Fibroblast of peridontal ligament (primary cell): ENCODE data around the gene GALNT9.
"Not testable (repeated sequence)": the region's sequence is repeated elsewhere in the genome, so short reads cannot be mapped to it uniquely, and the experiment has no call there.

Experiments used
- DNase-seq: peaks from one replicate; pipeline ENCODE4 v3.0.0-alpha.2; 2010; ENCODE audit errors: extremely low read depth

GALNT9 gene

GRCh38 chr12:132312516-132312915, 16.9 kb downstream of the GALNT9 start:
- no peak for DNase-seq

GRCh38 chr12:132311201-132311915, 18.0 kb downstream of the GALNT9 start:
- no peak for DNase-seq

DNA sequence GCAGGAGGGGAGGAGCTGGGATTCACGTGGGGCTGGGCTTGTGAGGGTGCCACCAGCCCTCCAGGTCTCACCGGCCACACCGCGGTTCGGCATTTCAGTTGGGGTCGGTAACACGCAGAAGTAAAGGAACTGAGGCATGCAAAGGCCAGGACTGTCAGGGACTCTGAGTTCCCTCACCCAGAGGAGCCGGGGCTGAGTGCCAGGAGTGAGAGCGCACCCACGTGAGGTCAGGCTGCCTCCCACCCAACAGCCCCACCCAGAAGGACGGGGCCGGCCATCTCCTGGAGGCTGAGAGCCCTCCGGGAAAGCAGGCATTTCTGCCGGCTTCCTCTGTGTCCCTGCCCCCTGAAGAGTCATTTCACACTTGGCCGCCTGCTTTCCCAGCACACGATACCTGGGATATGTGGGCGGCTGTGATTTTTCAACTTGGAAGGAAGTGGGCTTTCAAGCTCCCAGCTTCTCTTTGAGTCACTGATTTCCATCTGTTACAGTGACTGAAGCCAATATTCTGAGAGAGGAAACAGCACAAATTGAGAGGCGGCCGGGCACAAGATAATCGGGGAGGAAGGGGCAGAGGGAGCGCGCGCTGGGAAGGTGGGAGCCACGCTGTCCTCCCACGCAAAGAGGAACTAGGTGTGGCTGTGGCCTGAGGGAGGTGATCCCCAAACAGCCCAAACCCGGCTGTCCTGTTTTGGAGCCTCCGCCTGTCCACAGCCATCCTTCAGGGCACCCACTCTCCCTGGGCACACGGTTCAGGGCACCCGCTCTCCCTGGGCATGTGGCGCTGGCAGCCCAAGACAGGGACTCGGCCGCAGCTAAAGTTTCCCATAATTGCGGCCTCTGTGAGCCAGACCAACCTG, 19.0 kb downstream of the GALNT9 start:
- no peak for DNase-seq

DNA sequence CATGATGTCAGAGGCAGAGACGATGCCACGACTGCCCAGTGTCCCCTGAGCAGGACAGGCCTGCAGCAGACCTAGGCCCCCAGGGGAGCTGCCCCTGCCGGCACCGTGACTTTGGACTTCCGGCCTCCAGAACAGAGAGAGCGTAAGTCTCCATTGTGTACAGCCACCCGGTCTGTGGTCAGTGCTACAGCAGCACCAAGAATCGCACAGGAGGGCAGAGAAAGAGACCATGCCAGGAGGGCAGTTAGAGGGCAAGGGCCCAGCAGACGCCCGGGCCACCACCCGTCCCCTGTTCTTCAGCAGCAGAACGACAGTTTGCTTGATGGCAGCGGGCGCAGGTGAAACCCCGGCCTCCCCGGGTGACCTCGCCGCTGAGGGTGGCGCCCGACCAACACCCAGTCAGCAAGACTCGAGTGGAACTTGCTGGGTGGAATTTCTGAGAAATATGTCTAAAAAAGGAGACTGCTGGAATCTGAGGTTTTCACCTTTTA, 19.7 kb downstream of the GALNT9 start:
- no peak for DNase-seq

DNA sequence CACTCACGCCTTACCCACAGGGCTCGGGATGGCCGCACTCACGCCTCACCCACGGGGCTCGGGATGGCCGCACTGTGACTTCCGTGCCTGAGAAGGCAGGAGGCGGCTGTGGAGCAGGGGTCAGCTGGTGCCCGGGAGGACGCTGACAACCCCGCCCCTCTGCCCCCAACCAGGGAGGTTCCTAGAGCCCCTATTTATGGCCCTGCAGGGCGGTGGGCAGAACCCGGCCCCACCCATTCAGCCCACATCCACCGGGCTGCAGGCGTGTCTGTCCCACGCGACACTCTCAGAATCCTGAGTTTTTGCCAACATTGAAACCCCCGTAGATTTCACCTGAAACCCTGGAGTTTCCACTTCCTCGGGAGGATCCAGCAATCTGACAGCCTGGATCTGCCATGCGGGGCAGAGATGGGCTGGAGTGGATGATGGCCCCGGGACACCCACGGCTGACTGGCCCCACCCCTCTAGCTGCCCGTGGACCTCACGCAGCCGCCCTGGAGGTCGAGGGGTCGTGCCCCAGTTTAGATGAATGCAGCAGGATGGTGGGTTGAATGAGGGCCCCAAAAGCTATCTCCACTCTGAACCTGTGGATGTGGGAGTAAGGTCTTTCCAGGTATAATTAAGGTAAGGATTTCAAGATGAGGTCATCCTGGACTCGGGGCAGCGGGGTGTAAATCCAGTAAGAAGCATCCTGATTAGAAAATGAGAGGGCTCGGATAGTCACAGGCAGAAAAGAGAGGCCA, 20.4 kb downstream of the GALNT9 start:
- DNase-seq, result no peak

GRCh38 chr12:132307976-132308852, 21.2 kb downstream of the GALNT9 start:
- no peak for DNase-seq

DNA sequence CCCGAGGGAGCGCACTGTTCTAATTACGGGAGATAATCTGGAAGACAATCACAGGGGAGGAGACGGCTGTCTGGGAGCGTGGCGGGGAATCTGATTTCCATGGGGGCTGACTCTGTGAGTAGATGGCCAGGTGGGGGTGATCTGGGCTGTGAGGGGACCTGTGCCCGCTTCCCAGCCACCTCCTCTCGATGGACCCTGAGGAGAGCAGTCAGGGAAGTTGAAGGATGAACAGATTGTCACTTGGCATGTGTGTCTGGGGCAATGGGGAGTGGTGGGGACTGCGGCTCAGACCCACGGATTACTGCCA, 22.6 kb downstream of the GALNT9 start:
- no peak for DNase-seq

DNA sequence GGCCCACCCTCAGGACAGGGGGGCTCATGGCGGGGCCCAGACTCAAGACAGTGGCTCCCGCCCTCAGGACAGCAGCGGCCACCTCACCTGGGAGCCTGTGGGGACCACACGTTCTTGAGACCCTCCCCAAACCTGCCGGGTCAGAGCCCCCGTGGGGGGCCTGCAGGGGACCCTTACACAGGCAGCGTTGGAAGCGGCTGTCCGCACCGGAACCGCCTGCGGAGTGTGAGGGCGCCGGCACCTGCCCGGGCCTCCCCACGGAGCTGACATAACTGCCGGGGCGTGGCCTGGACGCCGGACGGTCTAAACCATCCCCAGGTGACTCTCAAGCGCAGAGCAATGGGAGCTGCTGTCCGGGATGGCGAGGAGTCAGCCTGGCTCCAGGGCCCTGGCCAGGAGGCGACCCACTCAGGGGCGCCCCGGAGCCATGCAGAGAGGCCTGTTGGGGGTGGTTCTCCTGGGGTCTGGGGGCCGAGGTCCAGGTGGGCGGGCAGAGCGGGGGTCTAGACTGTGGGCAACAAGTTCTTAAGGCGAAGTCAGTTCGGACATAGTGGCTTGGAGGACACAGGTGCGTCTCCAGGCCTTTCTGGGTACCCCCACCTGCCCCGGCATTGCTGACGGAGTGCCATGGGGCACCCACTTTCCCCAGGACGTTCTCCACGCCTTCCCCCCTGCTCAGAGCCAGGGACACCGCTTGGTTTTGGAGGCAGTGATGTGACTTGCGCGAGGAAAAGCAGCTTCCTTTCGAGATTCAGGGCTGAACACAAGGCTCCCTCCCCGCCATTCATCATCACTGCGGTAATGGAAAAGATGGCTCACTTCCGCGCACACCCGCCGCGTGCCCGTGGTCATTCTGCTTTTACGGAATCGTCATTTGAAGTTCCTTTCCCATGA, 23.2 kb downstream of the GALNT9 start:
- DNase-seq, result no peak

DNA sequence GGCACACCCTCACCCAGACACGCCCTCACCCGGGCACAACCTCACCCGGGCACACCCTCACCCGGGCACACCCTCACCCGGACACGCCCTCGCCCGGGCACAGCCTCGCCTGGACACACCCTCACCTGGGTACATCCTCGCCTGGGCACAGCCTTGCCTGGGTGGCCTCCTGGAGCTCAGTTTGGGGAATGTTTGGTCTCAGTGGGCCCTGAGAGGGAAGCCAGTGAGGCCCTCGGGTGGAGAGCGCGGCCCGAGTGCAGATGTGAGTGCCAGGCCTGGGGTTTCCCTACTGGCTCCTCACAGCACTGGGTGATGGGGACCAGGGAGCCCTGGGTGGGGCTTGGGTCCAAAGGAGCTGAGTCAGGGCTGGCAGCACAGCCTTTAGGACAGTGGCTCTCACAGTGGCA, 23.8 kb downstream of the GALNT9 start:
- DNase-seq, result no peak

- not testable (repeated sequence) for DNase-seq
These were observed 24.5 kb downstream of the GALNT9 start for GRCh38 chr12:132304866-132305265.

GRCh38 chr12:132303853-132304373, 25.5 kb downstream of the GALNT9 start:
- not testable (repeated sequence) for DNase-seq

DNA sequence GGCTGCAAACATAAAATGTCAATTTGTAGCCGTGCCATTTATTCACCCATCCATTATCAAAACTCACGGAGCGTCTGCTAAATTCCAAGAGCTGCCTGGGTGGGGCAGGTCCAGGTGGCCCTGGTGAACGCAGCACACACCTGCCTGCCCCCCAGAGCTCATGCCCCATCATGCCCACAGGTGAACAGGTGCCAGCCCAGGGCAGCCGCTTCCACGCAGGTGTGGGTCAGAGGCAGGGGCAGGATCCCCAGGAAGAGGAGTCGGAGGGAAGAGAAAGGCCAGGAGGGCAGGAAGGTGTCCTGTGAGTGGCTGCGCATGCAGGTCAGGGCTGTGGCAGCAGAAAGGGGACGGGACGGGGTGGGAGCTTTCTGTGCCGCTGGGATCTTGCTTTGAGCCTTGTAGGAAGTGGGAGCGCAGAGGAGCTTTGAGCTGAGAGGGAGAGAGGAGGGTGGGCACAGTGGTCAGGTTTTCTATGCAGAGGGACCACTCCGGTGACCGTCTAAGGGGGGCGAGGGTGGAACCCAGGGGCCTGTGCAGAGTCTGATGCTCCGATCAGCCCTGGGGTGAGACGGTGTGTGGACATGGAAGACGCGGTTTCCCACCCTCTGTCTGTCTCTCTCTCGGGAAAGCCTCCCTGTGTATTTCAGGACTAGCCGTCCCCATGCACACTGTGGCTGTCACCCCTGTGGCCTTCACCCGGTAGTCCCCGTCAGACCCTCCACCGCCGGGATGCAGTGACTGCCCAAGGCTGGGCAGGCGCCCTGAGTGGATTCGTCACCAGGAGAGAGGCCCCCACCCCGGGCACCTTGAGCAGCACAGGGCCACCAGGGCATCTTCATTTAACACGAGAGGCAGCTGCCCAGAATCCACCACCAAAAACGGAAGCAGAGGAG, 26.7 kb downstream of the GALNT9 start:
- DNase-seq, result no peak

- no peak for DNase-seq
These were observed 28.3 kb downstream of the GALNT9 start for GRCh38 chr12:132300789-132301722.

- DNase-seq, result no peak
These were observed 33.3 kb downstream of the GALNT9 start for GRCh38 chr12:132296063-132296462.

GRCh38 chr12:132295561-132295960, 33.8 kb downstream of the GALNT9 start:
- DNase-seq, result not testable (repeated sequence)

DNA sequence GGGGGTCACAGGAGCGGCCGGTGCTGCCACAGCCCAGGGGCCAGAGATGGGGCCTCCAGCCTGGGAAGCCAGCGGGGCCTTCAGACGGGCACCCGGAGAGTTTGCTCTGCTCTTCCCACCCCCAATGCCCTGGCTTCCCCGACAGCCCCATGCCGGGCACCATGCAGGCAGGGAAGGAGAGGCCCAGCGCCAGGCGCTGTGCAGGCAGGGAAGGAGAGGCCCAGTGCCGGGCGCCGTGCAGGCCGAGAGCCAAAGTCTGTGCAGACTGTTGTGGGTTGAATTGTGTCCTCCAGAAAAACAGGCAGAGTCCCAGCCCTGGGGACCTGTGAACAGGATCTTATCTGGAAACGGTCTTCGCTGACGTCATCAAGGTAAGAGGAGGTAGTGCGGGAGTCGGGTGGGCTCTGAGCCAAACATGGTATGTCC, 34.3 kb downstream of the GALNT9 start:
- DNase-seq, result no peak

GRCh38 chr12:132294121-132295034, 35.0 kb downstream of the GALNT9 start:
- no peak for DNase-seq
